PC-9 (cell line): ENCODE measurements around the gene FUT6. TPM values are rescaled to one million over a fixed set of nuclear protein-coding genes. Genes with fewer than 3 reads are reported as not detected.

Experiments used
- BruUV-seq: library from RNA; stranded (reverse); fragments of 400-500 nt; replicated peaks from 2 replicates; lab custom pipeline; 2021; lab: Mats Ljungman, UMichigan
- CTCF ChIA-PET: fragments of 300-600 bp; sonication (Branson Sonifier 250); formaldehyde crosslinking; loops from one replicate; lab custom pipeline; 2022; ENCODE audit warnings: antibody characterized with exemption; lab: Charles Lee
- POLR2A ChIA-PET: fragments of 300-600 bp; sonication (Branson Sonifier 250); formaldehyde crosslinking; loops from one replicate; lab custom pipeline; 2022; ENCODE audit warnings: antibody characterized with exemption; ENCODE audit not compliant: unreplicated experiment; lab: Charles Lee
- DNase-seq, 2 experiments: peaks; one replicate each; pipeline versions ENCODE4 v3.0.0 to v3.0.0-alpha.2; 2015 to 2022; ENCODE audit warnings: mixed read lengths in 1 of 2
- H2AFZ ChIP-seq: fragments of 200-600 bp; sonication (generic); 2 replicates; pipeline ENCODE4 v1.8.1; 2017; ENCODE audit warnings: antibody characterized with exemption
- H3F3A ChIP-seq: fragments of 200-600 bp; sonication (generic); 2 replicates; pipeline ENCODE4 v1.8.1; 2017; ENCODE audit warnings: antibody characterized with exemption, mild to moderate bottlenecking, low read depth; ENCODE audit not compliant: insufficient read depth
- H3K27ac ChIP-seq: fragments of 200-600 bp; sonication (generic); 2 replicates; pipeline ENCODE4 v1.6.1; 2016; ENCODE audit warnings: mixed run types
- H3K27me3 ChIP-seq: fragments of 200-600 bp; sonication (generic); 2 replicates; pipeline ENCODE4 v1.6.1; 2016; ENCODE audit warnings: low read depth, mixed run types; ENCODE audit not compliant: insufficient read depth
- H3K36me3 ChIP-seq: fragments of 200-600 bp; sonication (generic); 2 replicates; pipeline ENCODE4 v1.6.1; 2016; ENCODE audit warnings: low read depth, mixed run types
- H3K4me1 ChIP-seq: fragments of 200-600 bp; sonication (generic); replicated peaks from 2 replicates; pipeline ENCODE4 v1.6.1; 2016; ENCODE audit warnings: mixed run types; ENCODE audit not compliant: insufficient read depth
- H3K4me2 ChIP-seq: fragments of 200-600 bp; sonication (generic); 2 replicates; pipeline ENCODE4 v1.6.1; 2017; ENCODE audit warnings: mixed run types
- H3K4me3 ChIP-seq: fragments of 200-600 bp; sonication (generic); 2 replicates; pipeline ENCODE4 v1.6.1; 2016; ENCODE audit warnings: mixed run types
- H3K79me2 ChIP-seq: fragments of 200-600 bp; sonication (generic); 2 replicates; pipeline ENCODE4 v1.6.1; 2017; ENCODE audit warnings: low read depth, mixed run types
- H3K9me2 ChIP-seq: fragments of 200-600 bp; sonication (generic); 2 replicates; pipeline ENCODE4 v1.8.1; 2017; ENCODE audit warnings: mild to moderate bottlenecking; ENCODE audit not compliant: insufficient read depth
- H3K9me3 ChIP-seq: fragments of 200-600 bp; sonication (generic); 2 replicates; pipeline ENCODE4 v1.8.1; 2016; ENCODE audit warnings: low read depth; ENCODE audit not compliant: insufficient read depth
- H4K20me1 ChIP-seq: fragments of 200-600 bp; sonication (generic); 2 replicates; pipeline ENCODE4 v1.8.1; 2017; ENCODE audit not compliant: insufficient read depth
- CTCF ChIP-seq: fragments of 200-600 bp; sonication (generic); conservative IDR thresholded peaks from 2 replicates; pipeline ENCODE4 v1.6.1; 2017; ENCODE audit warnings: mixed run types, antibody characterized with exemption, mild to moderate bottlenecking, moderate library complexity
- EZH2 ChIP-seq: fragments of 200-600 bp; sonication (generic); IDR thresholded peaks from 2 replicates; pipeline ENCODE4 v1.8.0; 2017; ENCODE audit warnings: antibody characterized with exemption, low read depth
- intact Hi-C: fragments of 100-400 bp; cut with micrococcal nuclease; formaldehyde crosslinking; loops from one replicate; pipeline ENCODE4 v1.10.0; 2022; ENCODE audit not compliant: unreplicated experiment
- total RNA-seq: library from RNA; stranded (reverse); gene quantifications from 2 replicates; pipeline ENCODE4 v1.2.3, GENCODE V29; 2021

FUT6 gene
- total RNA-seq, 1 experiment from 2014 or later: 0.55 TPM

- no peaks in the 10 kb centered on the region for H4K20me1 ChIP-seq
- H3K4me3 ChIP-seq: no peak overlapping the region
- no TSS peak for BruUV-seq
- no peak for DNase-seq
- H2AFZ ChIP-seq: no peak overlapping the region
- no peaks in the 10 kb centered on the region for H3K79me2 ChIP-seq
- H3K4me1 ChIP-seq: no peaks in the 10 kb centered on the region
- no peaks in the 10 kb centered on the region for H3K36me3 ChIP-seq
- no peak overlapping the region for H3K4me2 ChIP-seq
- no peaks in the 10 kb centered on the region for H3K9me3 ChIP-seq
- ChIA-PET POLR2A (no interaction called here), CTCF (no interaction called here)
- H3K27ac ChIP-seq: no peak overlapping the region
- no peaks in the 10 kb centered on the region for H3K27me3 ChIP-seq
- intact Hi-C loops: no loop called here
- H3K9me2 ChIP-seq: no peaks in the 10 kb centered on the region
- H3F3A ChIP-seq: no peaks in the 10 kb centered on the region
- TF ChIP-seq CTCF (no peak), EZH2 (no peak)
Measured at GRCh38 chr19:5882421-5882968, 43.0 kb upstream of the FUT6 start.

- Histone ChIP-seq H3K4me3 (no peak overlapping the region), H3K4me2 (no peak overlapping the region), H3K4me1 (no peaks in the 10 kb centered on the region), H3K9me2 (no peaks in the 10 kb centered on the region), H3F3A (no peaks in the 10 kb centered on the region), H4K20me1 (no peaks in the 10 kb centered on the region), H3K27ac (no peak overlapping the region), H2AFZ (no peak overlapping the region), H3K27me3 (no peaks in the 10 kb centered on the region), H3K9me3 (no peaks in the 10 kb centered on the region), H3K79me2 (no peaks in the 10 kb centered on the region), H3K36me3 (no peaks in the 10 kb centered on the region)
- intact Hi-C loops: no loop called here
- no TSS peak for BruUV-seq
- TF ChIP-seq CTCF: no peak
- TF ChIP-seq EZH2: no peak
- DNase-seq: no peak
- ChIA-PET CTCF (no interaction called here), POLR2A (no interaction called here)
Measured at GRCh38 chr19:5881543-5882299, 42.2 kb upstream of the FUT6 start.

GRCh38 chr19:5880604-5881078, 41.1 kb upstream of the FUT6 start:
- POLR2A ChIA-PET: no interaction called here
- no peaks in the 10 kb centered on the region for H3K4me1 ChIP-seq
- H3F3A ChIP-seq: no peaks in the 10 kb centered on the region; the same call in 1 of the 2 replicates
- no peaks in the 10 kb centered on the region for H4K20me1 ChIP-seq
- intact Hi-C loops: no loop called here
- no peaks in the 10 kb centered on the region for H3K9me3 ChIP-seq
- no peaks in the 10 kb centered on the region for H3K79me2 ChIP-seq
- no TSS peak for BruUV-seq
- no peak overlapping the region for H3K4me3 ChIP-seq
- H3K36me3 ChIP-seq: no peaks in the 10 kb centered on the region
- TF ChIP-seq CTCF (no peak), EZH2 (no peak)
- no peak overlapping the region for H2AFZ ChIP-seq
- CTCF ChIA-PET: no interaction called here
- no peaks in the 10 kb centered on the region for H3K27me3 ChIP-seq
- no peak for DNase-seq
- no peak overlapping the region for H3K4me2 ChIP-seq
- no peak overlapping the region for H3K27ac ChIP-seq
- H3K9me2 ChIP-seq: no peaks in the 10 kb centered on the region
